B cell (primary cell): ENCODE measurements around the gene SCAF11. TPM values are rescaled to one million over a fixed set of nuclear protein-coding genes. Genes with fewer than 3 reads are reported as not detected.

ENCODE experiments used
- ATAC-seq: fragments of 200-7000 bp; cut with Tn5 transposase; one replicate; pipeline ENCODE4 v1.10.0; 2021; ENCODE audit warnings: low read depth, mild to moderate bottlenecking, moderate number of reproducible peaks, moderate library complexity
- CTCF ChIA-PET: fragments of 350-600 bp; sonication (Branson Sonifier 250); formaldehyde crosslinking; loops from one replicate; lab custom pipeline; 2021; ENCODE audit warnings: antibody characterized with exemption, inconsistent platforms; lab: Charles Lee
- POLR2A ChIA-PET: fragments of 350-600 bp; sonication (Branson Sonifier 250); formaldehyde crosslinking; loops from one replicate; lab custom pipeline; 2021; ENCODE audit warnings: antibody characterized with exemption; lab: Charles Lee
- DNase-seq: peaks from one replicate; pipeline ENCODE4 v3.0.0; 2013
- H2AFZ ChIP-seq: 2 replicates; pipeline ENCODE4 v1.6.1; 2012; ENCODE audit warnings: mild to moderate bottlenecking, low read depth, low read length; ENCODE audit not compliant: insufficient read depth, poor library complexity, severe bottlenecking
- H3K27ac ChIP-seq, 2 donors: 1 replicate in 1 of 2; 2 replicates in 1 of 2; pipeline ENCODE4 v1.5.1; 2012 to 2013; ENCODE audit warnings: low read length in 2 of 2, mild to moderate bottlenecking in 2 of 2, moderate library complexity in 1 of 2
- H3K27me3 ChIP-seq, 4 experiments: fragments of 200-600 bp in 1 of 4; sonication (generic) in 1 of 4; replicated peaks in 1 of 4; 1 replicate in 2 of 4; 2 replicates in 2 of 4; pipeline versions ENCODE4 v1.6.1 to v1.7.0; 2013 to 2016; ENCODE audit warnings: low read length in 3 of 4, mild to moderate bottlenecking in 2 of 4, mixed read lengths in 1 of 4, moderate library complexity in 1 of 4; ENCODE audit not compliant: insufficient read depth in 4 of 4, control insufficient read depth in 3 of 4; ENCODE audit errors: control extremely low read depth in 1 of 4
- H3K36me3 ChIP-seq, 2 experiments: replicated peaks in 1 of 2; 1 replicate in 1 of 2; 2 replicates in 1 of 2; pipeline versions ENCODE4 v1.6.1 to v1.7.1; 2013; ENCODE audit warnings: low read length in 1 of 2; ENCODE audit not compliant: insufficient read depth in 2 of 2, control insufficient read depth in 1 of 2; ENCODE audit errors: control extremely low read depth in 1 of 2, extremely low read depth in 1 of 2
- H3K4me1 ChIP-seq, 2 donors: fragments of 200-600 bp in 1 of 2; sonication (generic) in 1 of 2; 1 replicate in 1 of 2; 2 replicates in 1 of 2; pipeline versions ENCODE4 v1.5.1 to v1.6.1; 2013 to 2017; ENCODE audit warnings: low read length in 2 of 2; ENCODE audit not compliant: control insufficient read depth in 2 of 2, insufficient read depth in 2 of 2
- H3K4me2 ChIP-seq: replicated peaks from 2 replicates; pipeline ENCODE3; 2012; ENCODE audit warnings: mild to moderate bottlenecking, low read depth, low read length; ENCODE audit not compliant: poor library complexity, severe bottlenecking
- H3K4me3 ChIP-seq, 5 experiments: fragments of 200-600 bp in 1 of 5; sonication (generic) in 1 of 5; 1 replicate in 3 of 5; 2 replicates in 2 of 5; pipeline versions ENCODE4 v1.5.1 to v1.7.0; 2011 to 2016; ENCODE audit warnings: low read length in 4 of 5, mild to moderate bottlenecking in 4 of 5, low read depth in 2 of 5, control low read depth in 1 of 5, moderate library complexity in 1 of 5; ENCODE audit not compliant: insufficient read depth in 1 of 5; ENCODE audit errors: control extremely low read depth in 1 of 5, extremely low read depth in 1 of 5
- H3K79me2 ChIP-seq: fragments of 200-600 bp; sonication (generic); one replicate; pipeline ENCODE4 v1.6.0; 2016; ENCODE audit warnings: low read length; ENCODE audit not compliant: control insufficient read depth, insufficient read depth
- H3K9ac ChIP-seq: fragments of 200-600 bp; sonication (generic); 2 replicates; pipeline ENCODE4 v1.6.1; 2017; ENCODE audit warnings: mild to moderate bottlenecking, low read length, moderate library complexity
- H3K9me3 ChIP-seq, 3 donors: one replicate each; pipeline versions ENCODE4 v1.6.1 to v1.7.1; 2013; ENCODE audit warnings: low read length in 2 of 3; ENCODE audit not compliant: control insufficient read depth in 2 of 3, insufficient read depth in 1 of 3; ENCODE audit errors: control extremely low read depth in 1 of 3
- H4K20me1 ChIP-seq: 2 replicates; pipeline ENCODE4 v1.6.0; 2012; ENCODE audit warnings: mild to moderate bottlenecking, low read length; ENCODE audit not compliant: insufficient read depth, control insufficient read depth, poor library complexity, severe bottlenecking
- H3K27ac Mint-ChIP-seq: one replicate; pipeline ENCODE4 v1.8.0; 2021; ENCODE audit warnings: mixed read lengths
- H3K27me3 Mint-ChIP-seq: one replicate; pipeline ENCODE4 v1.8.0; 2021; ENCODE audit warnings: mixed read lengths
- H3K4me1 Mint-ChIP-seq: one replicate; pipeline ENCODE4 v1.8.0; 2021; ENCODE audit warnings: mixed read lengths
- H3K4me3 Mint-ChIP-seq: one replicate; pipeline ENCODE4 v1.8.0; 2021; ENCODE audit warnings: mixed read lengths
- H3K9me3 Mint-ChIP-seq: one replicate; pipeline ENCODE4 v1.8.0; 2022; ENCODE audit warnings: mixed read lengths; ENCODE audit not compliant: insufficient read depth
- CTCF ChIP-seq: fragments of 200-600 bp; IDR thresholded peaks from one replicate; pipeline ENCODE4 v1.8.0; 2022; ENCODE audit warnings: antibody characterized with exemption, mild to moderate bottlenecking
- EZH2 ChIP-seq: IDR thresholded peaks from 2 replicates; pipeline ENCODE4 v1.6.1; 2012; ENCODE audit warnings: borderline replicate concordance, low read depth, mild to moderate bottlenecking, moderate library complexity, low read length; ENCODE audit not compliant: insufficient read depth, poor library complexity, severe bottlenecking
- WGBS: methylation state at CpG from one replicate; pipeline ENCODE4 v1.1.5; 2013; ENCODE audit warnings: missing lambda C conversion rate; ENCODE audit not compliant: insufficient coverage; 5-methylcytosine and 5-hydroxymethylcytosine counted together
- intact Hi-C: fragments of 100-400 bp; cut with micrococcal nuclease; formaldehyde crosslinking; loops from one replicate; pipeline ENCODE4 v1.10.0; 2022
- polyA plus RNA-seq: library from polyadenylated mRNA; depleted of rRNA; stranded (reverse); fragments of >200 nt; gene quantifications from 2 replicates; pipeline ENCODE4 v1.2.3, GENCODE V29; 2012
- total RNA-seq, 2 donors: library from RNA; stranded (reverse); fragments of 120-200 nt in 1 of 2; gene quantifications; 1 replicate in 1 of 2; 2 replicates in 1 of 2; pipeline versions ENCODE4 v1.2.3 to v1.2.4, GENCODE V29; 2013 to 2022

Gene SCAF11
- total and polyA plus RNA-seq, 2 donors (not counting 1 experiment from before 2014, with no cell fraction given), result 76.1 to 247 TPM

GRCh38 chr12:45991284-45992249, 1.2 kb upstream of the SCAF11 start:
- WGBS, result under 1% methylated on average over 61 of the region's 71 CpGs
- Histone ChIP-seq H3K9me3 (no peaks in the 10 kb centered on the region), H3K9ac (peak overlapping the region; percentile 98)

More at GRCh38 chr12:45991284-45992249, 1.2 kb upstream of the SCAF11 start:
- TF ChIP-seq CTCF (no peak), EZH2 (no peak)
- Histone ChIP-seq H3K79me2 (peaks cover 36% of the 10 kb centered on the region), H3K4me1 (peaks cover 28 to 29% of the 10 kb centered on the region in 2 donors), H3K27ac (peak overlapping the region; percentile 93 to 98), H3K4me3 (peak overlapping the region; percentile 73 to 99 (median 89)), H3K4me2 (peak overlapping the region; percentile 93), H2AFZ (peak overlapping the region; percentile 95), H3K27me3 (no peaks in the 10 kb centered on the region), H4K20me1 (peaks cover 12% of the 10 kb centered on the region), H3K36me3 (no peaks in the 10 kb centered on the region)
- ChIA-PET CTCF (interaction anchor here (0.5 to 3.1 kb wide), 13 partner anchors 11 to 1029 kb away, joined by 3 to 12 read pairs (median 4); partner anchors contain the start of gene SLC38A1), POLR2A (interaction anchor here (0.6 to 2.5 kb wide), 7 partner anchors 9 to 1376 kb away, joined by 3 to 13 read pairs (median 3); partner anchors contain the start of gene SLC38A1)
- no peak for ATAC-seq
- peak; percentile 78 for DNase-seq
- Mint-ChIP-seq H3K27me3 (no peaks in the 10 kb centered on the region), H3K4me3 (peak overlapping the region; percentile 97), H3K4me1 (peaks cover 35% of the 10 kb centered on the region), H3K27ac (peak overlapping the region; percentile 99), H3K9me3 (no peaks in the 10 kb centered on the region)
- intact Hi-C loops, result loop anchor here (1.0 to 10.0 kb wide), 10 partner anchors 34 to 1226 kb away; partner anchors contain the start of genes ANO6, SLC38A1 and SLC38A2
